IMR-90 (cell line): Measurements from ENCODE around the gene MAP4K1.

Source experiments
- MAFK ChIP-seq: IDR thresholded peaks from 2 replicates; pipeline ENCODE4 v1.6.1; 2012; ENCODE audit warnings: low read depth, low read length, improper control_type of control experiment
- TF ChIP-seq, protein P1 (sequence below): conservative IDR thresholded peaks from 2 replicates; pipeline ENCODE4 v1.5.1; 2012; ENCODE audit warnings: mild to moderate bottlenecking, low read depth, low read length, improper control_type of control experiment
- TF ChIP-seq, protein P2 (sequence below): fragments of 150-350 bp; IDR thresholded peaks from 2 replicates; pipeline ENCODE4 v1.6.1; 2016; ENCODE audit warnings: low read depth, mild to moderate bottlenecking, low read length, moderate library complexity, borderline replicate concordance
- TF ChIP-seq, protein P3 (sequence below): fragments of 150-350 bp; IDR thresholded peaks from 2 replicates; pipeline ENCODE4 v1.6.1; 2017; ENCODE audit warnings: mild to moderate bottlenecking, antibody characterized with exemption, low read length, low read depth

DNA sequence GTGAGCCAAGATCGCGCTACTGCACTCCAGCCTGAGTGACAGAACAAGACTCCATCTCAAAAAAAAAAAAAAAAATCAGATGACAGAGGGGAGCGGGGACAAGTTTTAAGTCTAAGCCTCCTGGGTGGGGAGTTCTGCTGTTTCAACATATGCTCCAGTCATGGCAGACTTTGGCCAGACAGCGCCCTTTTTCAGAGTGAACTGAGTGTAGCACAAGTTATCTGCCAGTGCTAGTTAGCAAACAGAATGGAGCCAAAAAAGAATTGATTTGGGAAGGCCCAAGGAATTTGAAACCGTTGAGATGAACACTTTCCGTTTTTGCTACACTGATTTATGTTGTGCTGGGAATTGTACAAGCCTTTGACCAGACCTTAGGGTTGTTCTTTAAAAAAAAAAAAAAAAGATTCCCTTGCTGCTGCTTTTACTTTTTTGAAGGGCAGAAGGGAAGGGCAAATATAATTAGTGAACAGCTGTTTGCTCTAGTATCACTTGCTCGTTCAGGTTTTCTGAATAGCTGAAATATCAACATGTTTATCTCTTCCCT is 35.3 kb upstream of the MAP4K1 start:
- no peak for TF ChIP-seq MAFK
- TF ChIP-seq, protein P1, sequence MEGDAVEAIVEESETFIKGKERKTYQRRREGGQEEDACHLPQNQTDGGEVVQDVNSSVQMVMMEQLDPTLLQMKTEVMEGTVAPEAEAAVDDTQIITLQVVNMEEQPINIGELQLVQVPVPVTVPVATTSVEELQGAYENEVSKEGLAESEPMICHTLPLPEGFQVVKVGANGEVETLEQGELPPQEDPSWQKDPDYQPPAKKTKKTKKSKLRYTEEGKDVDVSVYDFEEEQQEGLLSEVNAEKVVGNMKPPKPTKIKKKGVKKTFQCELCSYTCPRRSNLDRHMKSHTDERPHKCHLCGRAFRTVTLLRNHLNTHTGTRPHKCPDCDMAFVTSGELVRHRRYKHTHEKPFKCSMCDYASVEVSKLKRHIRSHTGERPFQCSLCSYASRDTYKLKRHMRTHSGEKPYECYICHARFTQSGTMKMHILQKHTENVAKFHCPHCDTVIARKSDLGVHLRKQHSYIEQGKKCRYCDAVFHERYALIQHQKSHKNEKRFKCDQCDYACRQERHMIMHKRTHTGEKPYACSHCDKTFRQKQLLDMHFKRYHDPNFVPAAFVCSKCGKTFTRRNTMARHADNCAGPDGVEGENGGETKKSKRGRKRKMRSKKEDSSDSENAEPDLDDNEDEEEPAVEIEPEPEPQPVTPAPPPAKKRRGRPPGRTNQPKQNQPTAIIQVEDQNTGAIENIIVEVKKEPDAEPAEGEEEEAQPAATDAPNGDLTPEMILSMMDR = no peak
- TF ChIP-seq, protein P2, sequence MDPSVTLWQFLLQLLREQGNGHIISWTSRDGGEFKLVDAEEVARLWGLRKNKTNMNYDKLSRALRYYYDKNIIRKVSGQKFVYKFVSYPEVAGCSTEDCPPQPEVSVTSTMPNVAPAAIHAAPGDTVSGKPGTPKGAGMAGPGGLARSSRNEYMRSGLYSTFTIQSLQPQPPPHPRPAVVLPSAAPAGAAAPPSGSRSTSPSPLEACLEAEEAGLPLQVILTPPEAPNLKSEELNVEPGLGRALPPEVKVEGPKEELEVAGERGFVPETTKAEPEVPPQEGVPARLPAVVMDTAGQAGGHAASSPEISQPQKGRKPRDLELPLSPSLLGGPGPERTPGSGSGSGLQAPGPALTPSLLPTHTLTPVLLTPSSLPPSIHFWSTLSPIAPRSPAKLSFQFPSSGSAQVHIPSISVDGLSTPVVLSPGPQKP = no peak
- TF ChIP-seq, protein P3, sequence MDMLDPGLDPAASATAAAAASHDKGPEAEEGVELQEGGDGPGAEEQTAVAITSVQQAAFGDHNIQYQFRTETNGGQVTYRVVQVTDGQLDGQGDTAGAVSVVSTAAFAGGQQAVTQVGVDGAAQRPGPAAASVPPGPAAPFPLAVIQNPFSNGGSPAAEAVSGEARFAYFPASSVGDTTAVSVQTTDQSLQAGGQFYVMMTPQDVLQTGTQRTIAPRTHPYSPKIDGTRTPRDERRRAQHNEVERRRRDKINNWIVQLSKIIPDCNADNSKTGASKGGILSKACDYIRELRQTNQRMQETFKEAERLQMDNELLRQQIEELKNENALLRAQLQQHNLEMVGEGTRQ = no peak
